ENCODE results near the gene ARHGAP24. TPM values are rescaled to one million over a fixed set of nuclear protein-coding genes. Genes with fewer than 3 reads are reported as not detected.

ARHGAP24 gene
- total RNA-seq, 4 donors from 2014 or later: 3.6 to 35.3 (median 7.2) TPM

DNA sequence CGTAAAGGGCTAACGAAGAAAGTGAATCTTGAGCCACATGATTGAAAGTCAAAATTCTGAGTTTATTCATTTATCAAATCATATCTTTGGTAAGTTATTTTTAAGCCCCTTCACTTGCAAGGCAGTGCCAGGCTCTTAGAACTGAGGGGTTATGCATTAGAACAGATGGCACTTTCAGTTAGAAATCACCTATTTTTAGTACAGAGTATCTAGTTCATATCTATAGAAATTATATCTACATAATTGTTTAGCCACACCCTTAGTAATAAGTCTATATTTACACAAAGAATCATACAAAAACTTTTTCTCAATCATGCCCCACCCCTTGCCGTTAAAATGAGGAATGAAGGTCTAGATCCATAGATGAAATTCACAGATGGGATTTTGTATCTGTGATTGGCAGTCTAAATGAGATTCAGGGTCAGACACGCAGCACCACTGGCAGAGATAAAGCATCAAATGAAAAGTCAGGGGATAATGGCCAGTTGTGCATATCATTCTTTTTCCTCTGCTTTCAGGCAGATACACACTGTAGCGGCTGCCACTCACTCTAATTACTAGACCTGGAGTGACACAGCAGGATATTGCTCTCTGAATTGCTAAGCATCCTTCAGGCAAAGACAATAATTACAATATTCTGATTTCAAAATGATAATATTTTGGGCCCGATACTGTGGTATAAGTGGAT lies 444.4 kb downstream of the ARHGAP24 start:
- H3K36me3 ChIP-seq: no peaks in the 10 kb centered on the region
- H3K4me3 ChIP-seq: no peak overlapping the region
- no peaks in the 10 kb centered on the region for H3K27me3 ChIP-seq
- intact Hi-C loops (cut with DNase I): no loop called here
- TF ChIP-seq, protein P1, sequence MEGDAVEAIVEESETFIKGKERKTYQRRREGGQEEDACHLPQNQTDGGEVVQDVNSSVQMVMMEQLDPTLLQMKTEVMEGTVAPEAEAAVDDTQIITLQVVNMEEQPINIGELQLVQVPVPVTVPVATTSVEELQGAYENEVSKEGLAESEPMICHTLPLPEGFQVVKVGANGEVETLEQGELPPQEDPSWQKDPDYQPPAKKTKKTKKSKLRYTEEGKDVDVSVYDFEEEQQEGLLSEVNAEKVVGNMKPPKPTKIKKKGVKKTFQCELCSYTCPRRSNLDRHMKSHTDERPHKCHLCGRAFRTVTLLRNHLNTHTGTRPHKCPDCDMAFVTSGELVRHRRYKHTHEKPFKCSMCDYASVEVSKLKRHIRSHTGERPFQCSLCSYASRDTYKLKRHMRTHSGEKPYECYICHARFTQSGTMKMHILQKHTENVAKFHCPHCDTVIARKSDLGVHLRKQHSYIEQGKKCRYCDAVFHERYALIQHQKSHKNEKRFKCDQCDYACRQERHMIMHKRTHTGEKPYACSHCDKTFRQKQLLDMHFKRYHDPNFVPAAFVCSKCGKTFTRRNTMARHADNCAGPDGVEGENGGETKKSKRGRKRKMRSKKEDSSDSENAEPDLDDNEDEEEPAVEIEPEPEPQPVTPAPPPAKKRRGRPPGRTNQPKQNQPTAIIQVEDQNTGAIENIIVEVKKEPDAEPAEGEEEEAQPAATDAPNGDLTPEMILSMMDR (IDR thresholded peaks at IDR 0.05): no peak
- TF ChIP-seq POLR2A (IDR thresholded peaks at IDR 0.05): no peak
- no peak overlapping the region for H3K27ac ChIP-seq
- no peaks in the 10 kb centered on the region for H3K4me1 ChIP-seq
- DNase-seq: no peak
- 87 to 89% methylated on average over 6 of the region's 6 CpGs for WGBS, 2 donors
- H3K9me3 ChIP-seq: no peaks in the 10 kb centered on the region

DNA sequence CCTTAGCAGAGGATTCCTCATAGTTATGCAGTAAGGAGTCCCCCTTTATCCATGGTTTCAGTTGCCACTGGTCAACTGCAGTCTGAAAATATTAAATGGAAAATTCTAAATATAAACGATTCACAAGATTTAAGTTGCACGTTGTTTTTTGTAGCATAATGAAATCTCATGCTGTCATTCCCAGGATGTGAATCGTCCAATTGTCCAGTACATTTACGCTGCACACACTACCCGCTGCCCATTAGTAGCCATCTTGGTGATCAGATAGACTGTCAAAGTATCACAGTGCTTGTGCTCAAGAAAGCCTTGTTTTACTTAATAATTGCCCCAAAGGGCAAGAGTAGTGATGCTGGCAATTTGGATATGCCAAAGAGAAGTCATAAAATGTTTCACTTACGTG lies 450.1 kb downstream of the ARHGAP24 start:
- Histone ChIP-seq H3K36me3 (no peaks in the 10 kb centered on the region), H3K4me1 (peaks cover 0 to 22% (median 3%) of the 10 kb centered on the region in 3 donors), H3K27me3 (no peaks in the 10 kb centered on the region), H3K4me3 (no peak overlapping the region), H3K27ac (no peak overlapping the region), H3K9me3 (no peaks in the 10 kb centered on the region)
- intact Hi-C loops (cut with DNase I): no loop called here
- DNase-seq: no peak
- 82 to 91% methylated on average over 6 of the region's 6 CpGs for WGBS, 2 donors
- TF ChIP-seq, protein P1 (IDR thresholded peaks at IDR 0.05): no peak
- no peak for TF ChIP-seq POLR2A (IDR thresholded peaks at IDR 0.05)

DNA sequence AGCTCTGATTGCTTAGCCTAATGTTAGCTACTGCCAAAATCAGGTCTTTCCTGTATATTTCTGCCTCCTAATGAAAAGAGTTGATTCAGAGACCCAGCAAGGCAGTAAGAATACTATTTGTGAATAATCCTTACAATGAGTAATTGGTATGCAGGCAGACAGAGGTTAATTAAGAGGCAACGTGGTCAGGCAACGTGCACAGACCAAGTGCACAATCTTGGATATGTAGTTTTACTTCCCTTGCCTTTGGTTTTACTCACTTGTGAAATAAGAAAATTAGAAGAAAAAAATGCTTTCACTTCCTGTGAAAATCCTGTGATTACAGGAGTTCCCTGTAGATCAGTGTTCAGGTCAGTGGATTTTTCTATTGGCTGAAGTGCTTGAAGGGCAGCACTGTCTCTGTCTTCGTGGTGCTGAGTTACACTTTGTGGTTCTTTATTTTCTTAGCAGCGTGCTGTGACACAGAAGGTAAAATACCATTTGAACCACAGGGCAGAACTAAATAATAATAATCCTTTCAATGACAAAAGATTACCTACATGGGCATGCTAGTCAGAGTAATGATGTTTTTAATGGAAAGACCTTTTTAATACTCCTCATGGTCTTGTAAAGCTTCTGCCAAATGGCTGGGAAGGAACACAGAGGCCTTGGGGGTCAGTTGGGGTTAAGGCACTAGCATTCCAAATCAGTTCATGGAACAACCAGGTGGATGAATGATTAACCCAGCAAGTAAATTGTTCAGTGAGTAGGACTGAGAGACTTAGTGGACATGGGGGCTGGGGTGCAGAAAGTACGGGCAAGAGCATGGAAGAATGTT lies 454.0 kb downstream of the ARHGAP24 start:
- Histone ChIP-seq H3K27me3 (no peaks in the 10 kb centered on the region), H3K9me3 (no peaks in the 10 kb centered on the region), H3K4me1 (peaks cover 0 to 30% (median 3%) of the 10 kb centered on the region in 3 donors), H3K27ac (peak overlapping the region in 1 of 4 donors; percentile 30), H3K36me3 (no peaks in the 10 kb centered on the region), H3K4me3 (no peak overlapping the region)
- no peak for DNase-seq
- TF ChIP-seq POLR2A (IDR thresholded peaks at IDR 0.05): no peak
- TF ChIP-seq, protein P1 (IDR thresholded peaks at IDR 0.05): no peak
- 57 to 65% methylated on average over 5 of the region's 5 CpGs for WGBS, 2 donors
- intact Hi-C loops (cut with DNase I): no loop called here

DNA sequence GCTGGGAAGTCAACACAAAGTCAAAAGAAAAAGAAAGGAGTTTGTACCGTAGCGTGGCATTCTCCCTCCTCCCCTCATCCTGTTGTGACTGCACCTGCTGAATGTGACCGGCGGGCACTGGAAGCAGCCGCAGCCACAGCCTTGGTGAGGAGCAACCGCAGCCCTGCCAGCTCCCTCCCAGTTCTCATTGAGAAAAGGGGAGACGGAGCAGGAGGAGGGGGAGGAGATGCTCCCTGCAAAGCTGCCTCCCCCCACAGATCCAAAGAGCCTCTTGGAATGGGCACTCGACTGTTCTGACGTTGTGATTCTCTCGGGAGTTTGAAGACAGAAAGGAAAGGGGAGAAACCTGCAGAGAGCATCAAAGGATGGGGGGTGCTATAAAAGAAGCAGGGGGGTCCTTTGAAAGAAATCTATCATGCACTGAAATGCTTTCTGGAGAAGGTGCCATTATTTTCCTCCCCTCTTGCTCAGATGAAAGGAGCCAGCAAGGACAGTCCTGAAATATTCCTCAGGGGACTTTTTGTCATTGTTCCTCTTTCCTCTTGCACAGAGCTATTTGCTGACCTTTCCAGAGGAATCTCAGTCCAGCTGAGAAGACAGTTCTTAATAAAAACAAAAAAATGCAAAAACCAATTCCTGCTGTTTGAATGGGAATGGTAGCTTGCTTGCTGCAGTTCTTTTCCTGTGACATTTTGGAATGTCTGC lies 455.2 kb downstream of the ARHGAP24 start:
- no peak for DNase-seq
- 44 to 47% methylated on average over 5 to 9 of the region's 10 CpGs for WGBS, 2 donors
- intact Hi-C loops (cut with DNase I): no loop called here
- Histone ChIP-seq H3K27ac (no peak overlapping the region), H3K4me1 (peaks cover 0 to 30% (median 3%) of the 10 kb centered on the region in 3 donors), H3K36me3 (no peaks in the 10 kb centered on the region), H3K9me3 (no peaks in the 10 kb centered on the region), H3K27me3 (no peaks in the 10 kb centered on the region), H3K4me3 (no peak overlapping the region)
- TF ChIP-seq POLR2A (IDR thresholded peaks at IDR 0.05): no peak
- TF ChIP-seq, protein P1 (IDR thresholded peaks at IDR 0.05): no peak

Data from esophagus squamous epithelium (tissue), 5 donors.